ENCODE data around the gene PPARG.

- TF ChIP-seq POLR2A (IDR thresholded peaks at IDR 0.05) (no peak), CTCF (IDR thresholded peaks at IDR 0.05) (no peak)
These were observed 134.3 kb downstream of the PPARG start for GRCh38 chr3:12423131-12423530.
